ENCODE results near the gene TRMT61A. TPM values are rescaled to one million over a fixed set of nuclear protein-coding genes. Genes with fewer than 3 reads are reported as not detected.

TRMT61A gene
- total RNA-seq = 7.0 TPM

DNA sequence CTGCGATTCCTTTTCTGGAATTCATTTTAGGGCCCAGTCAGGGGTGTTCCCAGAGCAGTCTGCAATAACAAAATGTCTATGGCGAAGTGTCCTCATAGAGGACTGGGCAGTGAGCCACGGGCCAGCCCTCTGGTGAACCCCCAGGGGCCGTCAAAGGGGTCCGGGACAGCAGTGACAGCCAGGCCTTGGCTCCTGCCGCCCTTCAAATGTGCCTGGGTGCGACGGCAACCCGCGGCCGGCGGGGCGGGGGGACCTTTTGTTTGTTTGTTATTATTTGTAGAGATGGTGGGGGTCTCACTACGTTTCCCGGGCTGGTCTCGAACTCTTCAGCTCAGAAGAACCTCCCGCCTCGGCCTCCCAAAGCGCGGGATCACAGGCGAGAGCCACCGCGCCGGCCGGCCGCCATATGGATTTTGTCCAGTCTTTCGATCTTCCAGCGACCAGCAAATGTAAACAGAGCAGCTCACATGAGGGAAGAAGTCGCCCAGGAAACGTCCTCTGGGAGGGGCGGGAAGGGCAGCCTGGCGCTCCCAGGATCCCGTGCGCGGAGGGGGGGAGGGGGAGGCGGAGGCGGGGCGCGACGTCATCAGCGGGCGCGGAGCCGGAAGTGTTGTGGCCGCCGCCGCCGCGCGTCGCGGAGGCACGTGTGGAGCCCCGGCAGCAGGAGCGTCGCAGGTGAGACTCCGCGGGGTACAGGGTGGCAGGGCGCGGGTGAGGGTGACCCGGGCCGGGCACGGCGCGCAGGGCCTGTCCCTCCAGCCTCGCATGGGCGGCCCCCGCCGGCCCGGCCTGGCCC is at the start of gene TRMT61A:
TRMT61A (plus strand) TSS at position 610 of the 796 bp plus-strand sequence. CDS start 783 bp downstream, outside the sequence.
- peak; percentile 94 for DNase-seq

DNA sequence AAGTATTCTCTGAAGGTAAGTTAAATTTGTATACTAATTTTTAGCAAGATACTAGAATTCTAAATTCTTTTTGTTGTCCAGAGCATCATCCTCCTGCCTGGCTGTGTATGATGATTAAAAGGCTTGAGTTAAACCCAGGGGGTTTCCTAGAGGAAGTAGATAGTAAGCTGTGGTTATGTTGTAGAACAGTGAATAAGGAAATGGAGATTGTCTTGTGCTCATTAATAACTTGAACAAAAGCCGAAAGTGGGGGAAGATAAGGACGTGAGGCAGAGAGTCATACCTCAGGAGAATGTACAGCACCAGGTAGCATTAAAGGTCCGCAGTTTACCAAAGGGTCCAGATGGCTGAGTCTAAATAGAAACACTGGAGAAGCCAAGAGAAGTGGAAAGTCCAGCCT is 48.4 kb upstream of the TRMT61A start:
- DNase-seq = no peak

DNA sequence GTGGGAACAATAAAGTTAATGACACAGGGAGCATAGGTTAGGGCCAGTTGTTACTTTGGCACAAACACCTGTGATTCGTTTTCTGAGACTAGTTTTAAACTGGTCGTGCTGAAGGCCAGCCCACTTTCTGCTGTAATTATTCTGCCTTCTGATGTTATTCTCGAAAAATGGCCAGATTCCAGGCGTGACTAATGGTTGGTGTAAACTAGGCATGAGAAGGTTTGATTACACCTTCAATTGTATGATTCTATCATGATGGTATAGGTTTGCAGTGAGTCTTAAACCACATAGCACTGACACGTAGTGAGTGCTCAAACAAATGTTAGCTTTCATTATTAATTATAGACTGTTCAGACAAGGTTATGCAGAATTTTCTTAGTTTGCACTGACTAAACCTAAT is 45.4 kb upstream of the TRMT61A start:
- no peak for DNase-seq

DNA sequence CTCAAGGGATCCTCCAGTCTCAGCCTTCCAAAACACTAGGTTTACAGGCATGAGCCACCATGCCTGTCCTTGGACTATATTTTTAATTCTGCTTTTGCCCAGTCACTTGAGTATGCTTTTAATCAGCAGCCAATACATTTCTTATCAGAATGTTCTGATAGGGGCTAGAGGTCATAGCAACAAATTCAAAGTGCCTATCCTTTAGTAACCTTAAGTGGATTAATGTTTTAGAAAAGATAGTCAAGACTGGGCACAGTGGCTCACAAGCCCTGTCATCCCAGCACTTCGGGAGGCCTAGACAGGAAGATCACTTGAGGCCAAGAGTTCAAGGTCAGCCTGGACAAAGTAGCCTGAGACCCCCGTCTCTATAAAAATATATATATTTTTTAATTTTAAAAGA is 43.5 kb upstream of the TRMT61A start:
- DNase-seq = no peak

DNA sequence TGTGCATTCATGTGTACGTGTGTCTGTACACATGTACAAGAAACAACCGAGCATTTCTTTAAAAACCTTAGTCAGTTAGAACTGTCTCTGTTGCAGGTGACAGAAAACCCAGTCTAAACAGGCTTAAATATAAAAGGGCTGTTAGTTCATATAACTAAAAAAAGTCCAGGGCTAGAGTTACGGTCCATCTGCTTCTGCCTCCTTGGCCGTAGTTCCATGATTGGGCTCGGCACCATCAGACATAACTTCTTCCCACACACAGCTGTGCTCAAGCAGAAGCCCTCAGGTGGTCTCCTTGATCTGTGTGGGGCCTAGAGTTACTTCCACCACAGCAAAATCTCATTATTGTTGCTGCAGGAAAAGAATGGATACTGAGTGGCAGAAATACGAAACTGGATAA is 40.9 kb upstream of the TRMT61A start:
- peak; percentile 57 for DNase-seq

DNA sequence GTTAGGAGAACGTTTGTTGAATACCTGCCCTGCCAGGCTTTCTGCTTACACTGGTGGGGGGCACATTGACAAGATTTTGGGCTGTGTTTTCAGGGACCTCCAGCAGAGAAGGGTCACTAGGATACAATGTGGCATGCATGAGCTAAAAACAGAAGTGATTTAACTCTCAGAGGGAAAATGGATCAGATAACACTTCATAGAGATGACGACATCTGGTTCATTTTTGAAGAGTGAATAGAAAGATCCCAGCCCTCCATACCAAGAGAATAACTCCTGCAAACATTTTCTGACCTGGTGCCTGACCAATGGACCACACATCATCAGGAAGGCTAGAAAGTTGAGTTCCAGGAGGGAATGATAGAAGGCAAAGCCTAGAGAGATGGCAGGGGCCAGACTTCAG is 40.0 kb upstream of the TRMT61A start:
- DNase-seq = peak; percentile 37

DNA sequence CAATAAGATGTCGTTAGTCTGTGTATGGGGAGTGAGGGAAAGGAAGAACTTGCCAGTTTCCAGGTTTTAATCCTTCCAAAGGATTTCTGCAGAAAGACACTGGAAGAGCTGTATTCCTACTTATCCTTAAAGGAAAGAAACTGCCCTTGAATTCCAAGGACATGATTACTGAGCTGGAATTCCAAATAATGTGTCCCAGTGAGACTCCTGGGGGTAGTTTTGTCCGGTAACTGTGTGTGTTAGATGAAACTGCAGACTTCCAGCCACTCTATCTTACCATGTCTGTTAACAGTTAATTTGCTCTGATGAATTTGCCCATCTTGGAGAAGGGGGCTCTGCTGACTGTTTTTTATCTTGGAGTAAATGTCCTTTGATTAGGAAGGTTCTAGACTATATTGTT is 39.4 kb upstream of the TRMT61A start:
- no peak for DNase-seq

DNA sequence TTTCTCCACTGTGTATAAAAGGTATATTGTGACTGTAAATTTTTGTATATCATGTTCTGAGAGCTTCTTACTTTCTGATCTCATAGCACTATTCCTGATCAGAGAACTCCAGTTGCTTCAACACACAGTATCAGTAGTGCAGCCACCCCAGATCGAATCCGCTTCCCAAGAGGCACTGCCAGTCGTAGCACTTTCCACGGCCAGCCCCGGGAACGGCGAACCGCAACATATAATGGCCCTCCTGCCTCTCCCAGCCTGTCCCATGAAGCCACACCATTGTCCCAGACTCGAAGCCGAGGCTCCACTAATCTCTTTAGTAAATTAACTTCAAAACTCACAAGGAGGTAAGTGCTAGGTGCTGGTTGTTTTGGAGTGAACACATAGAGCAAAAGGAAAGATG is 37.3 kb upstream of the TRMT61A start:
- DNase-seq = no peak

DNA sequence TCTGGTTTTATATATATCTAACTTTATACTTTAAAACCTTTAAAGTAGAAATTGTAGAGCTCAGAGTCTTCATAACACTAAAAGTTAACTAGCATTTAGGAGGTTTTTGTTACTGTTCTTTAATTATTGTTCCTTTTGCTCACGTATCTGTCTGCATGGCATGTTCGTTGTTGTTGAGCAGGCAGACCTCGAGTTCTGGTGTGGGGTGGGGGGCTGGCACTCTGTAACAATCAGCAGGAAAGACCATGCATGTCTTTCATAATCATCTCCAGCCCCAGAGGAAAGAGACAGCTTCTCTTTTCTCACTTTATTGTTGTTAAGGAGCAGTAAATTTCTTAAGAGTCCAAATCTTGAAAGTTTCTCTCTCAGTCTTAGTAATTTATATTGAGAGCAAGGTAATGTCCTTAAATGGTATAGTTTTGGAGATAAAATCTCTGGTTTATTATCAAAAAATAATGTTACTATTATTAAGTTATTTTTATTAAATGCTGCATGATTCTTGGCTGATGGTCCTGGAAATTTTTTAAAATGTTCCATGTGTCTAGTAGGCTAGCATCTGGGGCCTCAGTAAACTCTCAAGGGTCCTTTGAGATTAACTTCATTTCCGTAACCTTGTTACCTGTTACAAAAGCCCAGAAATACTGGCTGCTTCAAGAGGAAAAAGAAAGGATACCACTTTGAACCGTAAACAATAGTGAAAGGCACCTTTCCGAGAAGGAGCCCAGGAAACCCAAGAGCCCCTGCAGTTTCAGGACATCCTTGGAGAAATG is 36.7 kb upstream of the TRMT61A start:
- no peak for DNase-seq

DNA sequence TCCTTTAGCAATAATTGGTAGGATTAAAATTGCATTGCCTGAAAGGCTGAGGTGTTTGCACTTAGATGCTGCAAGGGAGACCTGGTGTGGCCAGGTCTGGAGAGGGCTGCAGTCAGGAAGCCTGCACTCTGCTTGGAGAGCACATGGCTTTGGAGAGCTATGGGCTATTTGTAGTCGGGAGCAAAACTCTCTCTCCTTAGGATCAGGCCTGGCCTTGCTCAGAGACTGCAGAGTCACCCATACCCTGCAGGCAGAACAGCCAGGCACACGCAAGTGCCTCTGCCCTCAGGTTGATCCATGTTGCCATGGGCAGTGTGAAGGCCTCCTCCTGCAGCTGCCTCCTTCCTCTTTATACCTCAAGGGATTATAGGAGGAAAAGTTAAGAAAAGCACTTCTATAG is 33.1 kb upstream of the TRMT61A start:
- no peak for DNase-seq

DNA sequence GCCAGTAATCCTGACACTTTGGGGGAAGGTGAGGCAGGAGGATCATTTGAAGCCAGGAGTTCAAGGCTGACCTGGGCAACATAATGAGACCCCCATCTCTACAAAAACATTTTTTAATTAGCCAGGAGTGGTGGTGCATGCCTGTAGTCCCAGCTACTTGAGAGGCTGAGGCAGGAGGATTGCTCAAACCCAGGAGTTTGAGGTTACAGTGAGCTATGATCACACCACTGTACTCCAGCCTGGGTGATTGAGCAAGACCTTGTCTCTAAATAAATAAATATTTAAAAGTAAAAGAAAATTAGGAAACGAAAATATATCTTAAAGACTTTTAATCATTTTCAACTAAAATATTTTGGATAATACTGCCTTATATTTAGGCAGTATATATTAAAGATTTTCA is 32.2 kb upstream of the TRMT61A start:
- DNase-seq = no peak

DNA sequence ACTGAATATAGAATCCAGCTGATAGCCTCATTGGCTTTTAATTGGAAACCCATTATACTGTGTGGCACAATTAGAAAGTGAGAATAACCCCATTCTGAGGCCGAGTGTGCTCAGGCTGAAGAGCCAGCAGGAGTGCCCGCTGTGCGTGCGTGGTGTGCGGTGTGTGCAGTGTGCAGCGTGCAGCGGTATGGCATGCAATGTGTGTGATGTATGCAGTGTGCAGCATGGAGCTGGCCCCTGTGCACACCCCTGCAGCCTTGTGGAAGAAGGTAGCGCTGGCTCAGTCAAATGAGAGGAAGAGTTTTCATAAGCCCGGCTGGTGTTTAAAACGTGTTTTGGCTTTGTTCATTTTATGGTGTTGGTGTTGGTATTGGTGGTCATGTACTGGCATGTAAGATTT is 29.3 kb upstream of the TRMT61A start:
- no peak for DNase-seq

DNA sequence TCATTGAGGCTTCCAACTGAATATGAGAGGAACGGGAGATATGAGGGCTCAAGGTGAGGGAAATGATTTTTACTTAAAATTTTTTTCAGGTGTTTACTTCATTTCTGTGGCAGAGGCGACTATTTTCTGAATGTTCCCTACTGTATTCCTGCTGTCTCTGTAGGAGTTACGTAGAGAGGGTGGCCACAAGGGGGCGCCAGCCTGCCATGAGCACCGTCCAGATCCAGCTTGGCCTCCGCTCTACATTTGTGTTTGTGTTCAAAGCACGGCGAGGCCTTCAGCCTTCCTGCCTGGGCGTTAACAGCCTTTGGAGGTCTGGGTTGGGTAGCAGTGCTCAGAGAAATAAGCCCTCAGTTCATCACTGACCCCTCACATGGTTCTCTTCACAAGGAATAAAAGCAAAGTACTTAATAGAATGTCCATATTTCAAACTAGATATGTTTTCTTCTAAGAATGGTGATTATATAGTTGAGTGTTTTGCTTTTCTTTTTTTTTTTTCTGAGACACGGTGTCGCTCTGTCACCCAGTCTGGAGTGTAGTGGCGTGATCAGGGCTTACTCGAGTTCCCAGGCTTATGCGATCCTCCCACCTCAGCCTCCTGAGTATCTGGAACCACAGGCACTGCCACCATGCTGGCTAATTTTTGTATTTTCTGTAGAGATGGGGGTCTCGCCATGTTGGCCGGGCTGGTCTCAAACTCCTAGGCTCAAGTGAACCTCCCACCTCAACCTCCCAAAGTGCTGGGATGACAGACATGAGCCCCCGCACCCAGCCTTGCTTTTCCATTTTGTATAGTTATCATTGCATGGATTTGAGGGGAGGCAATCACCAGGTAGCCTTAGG is 28.6 kb upstream of the TRMT61A start:
- peak; percentile 95 for DNase-seq

DNA sequence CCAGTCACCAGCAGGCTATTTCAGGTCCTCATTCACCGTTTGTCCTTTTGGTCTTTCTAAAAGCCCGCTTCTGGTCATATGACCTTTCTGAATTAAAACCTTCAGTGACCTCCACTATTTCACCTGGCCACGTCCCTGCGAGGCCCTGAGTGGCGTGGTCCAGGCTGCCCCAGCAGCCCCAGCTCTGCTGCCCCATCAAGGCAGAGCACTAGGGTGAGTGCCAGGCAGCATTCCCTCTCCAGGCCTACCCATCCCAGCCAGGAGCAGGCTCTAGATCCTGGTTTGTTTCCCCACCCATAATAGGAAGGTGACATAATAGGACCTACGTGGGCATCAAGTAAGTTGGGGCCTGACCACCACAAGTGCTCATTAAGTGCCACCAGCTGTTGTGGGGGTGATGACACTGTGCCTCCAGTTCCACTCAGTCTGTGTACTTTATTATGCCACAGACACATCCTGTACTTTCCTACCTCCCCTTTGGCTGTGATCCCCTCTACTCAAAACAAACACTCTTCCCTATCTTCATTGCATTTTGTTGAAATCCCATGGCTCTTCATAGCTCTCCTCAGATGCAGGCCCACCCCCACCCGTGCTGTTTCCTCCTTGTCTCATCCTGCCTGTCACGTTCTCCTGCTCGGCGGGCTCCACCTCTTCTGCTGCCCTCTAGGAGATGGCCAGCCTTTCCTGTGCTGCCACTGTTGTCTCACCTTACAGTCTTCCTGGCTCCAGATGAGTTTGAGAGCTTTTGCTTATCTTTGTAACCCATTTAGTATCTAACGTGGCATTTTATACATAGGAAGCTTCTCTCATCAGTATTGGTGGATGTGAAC is 27.7 kb upstream of the TRMT61A start:
- DNase-seq = no peak

DNA sequence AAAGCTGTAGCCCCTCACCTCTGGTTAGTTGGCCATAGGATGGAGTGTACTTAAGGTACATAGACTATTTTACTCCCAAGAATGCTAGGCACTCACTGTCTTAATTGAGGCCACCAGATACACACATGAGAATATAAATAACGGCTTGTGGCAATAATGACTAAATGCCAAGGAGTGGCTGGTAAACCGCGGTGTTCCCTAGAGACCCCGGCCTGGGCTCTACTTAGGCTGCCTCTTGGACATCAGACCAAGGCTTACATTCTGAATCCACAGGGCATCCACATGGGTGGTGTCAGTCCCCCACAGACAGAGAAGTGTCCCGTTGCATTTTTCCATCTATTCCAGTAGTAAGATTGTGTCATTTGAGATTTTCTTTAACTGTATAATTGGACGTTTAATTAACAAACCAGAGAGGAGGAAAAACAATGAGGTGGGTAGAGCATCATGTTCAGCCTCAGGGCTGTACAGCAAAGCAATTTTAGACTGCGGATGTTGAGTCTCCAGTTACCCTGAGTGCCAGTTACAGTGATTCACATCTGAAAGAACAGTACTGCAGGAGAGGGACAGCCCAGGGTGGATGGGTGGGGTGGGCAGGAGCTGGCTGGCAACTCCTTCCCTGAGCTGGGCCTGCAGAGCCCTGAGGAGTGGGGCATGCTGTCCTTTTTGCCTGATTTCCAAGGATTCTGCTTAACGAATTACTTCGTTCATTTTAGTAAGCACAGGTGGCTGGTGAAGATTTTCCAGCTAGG is 26.9 kb upstream of the TRMT61A start:
- no peak for DNase-seq

DNA sequence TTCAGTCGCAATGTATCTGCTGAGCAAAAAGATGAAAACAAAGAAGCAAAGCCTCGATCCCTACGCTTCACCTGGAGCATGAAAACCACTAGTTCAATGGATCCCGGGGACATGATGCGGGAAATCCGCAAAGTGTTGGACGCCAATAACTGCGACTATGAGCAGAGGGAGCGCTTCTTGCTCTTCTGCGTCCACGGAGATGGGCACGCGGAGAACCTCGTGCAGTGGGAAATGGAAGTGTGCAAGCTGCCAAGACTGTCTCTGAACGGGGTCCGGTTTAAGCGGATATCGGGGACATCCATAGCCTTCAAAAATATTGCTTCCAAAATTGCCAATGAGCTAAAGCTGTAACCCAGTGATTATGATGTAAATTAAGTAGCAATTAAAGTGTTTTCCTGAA is 26.1 kb upstream of the TRMT61A start:
- DNase-seq = no peak

DNA sequence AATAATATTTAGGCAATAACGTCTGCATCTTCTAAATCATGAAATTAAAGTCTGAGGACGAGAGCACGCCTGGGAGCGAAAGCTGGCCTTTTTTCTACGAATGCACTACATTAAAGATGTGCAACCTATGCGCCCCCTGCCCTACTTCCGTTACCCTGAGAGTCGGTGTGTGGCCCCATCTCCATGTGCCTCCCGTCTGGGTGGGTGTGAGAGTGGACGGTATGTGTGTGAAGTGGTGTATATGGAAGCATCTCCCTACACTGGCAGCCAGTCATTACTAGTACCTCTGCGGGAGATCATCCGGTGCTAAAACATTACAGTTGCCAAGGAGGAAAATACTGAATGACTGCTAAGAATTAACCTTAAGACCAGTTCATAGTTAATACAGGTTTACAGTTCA is 25.7 kb upstream of the TRMT61A start:
- DNase-seq = no peak

DNA sequence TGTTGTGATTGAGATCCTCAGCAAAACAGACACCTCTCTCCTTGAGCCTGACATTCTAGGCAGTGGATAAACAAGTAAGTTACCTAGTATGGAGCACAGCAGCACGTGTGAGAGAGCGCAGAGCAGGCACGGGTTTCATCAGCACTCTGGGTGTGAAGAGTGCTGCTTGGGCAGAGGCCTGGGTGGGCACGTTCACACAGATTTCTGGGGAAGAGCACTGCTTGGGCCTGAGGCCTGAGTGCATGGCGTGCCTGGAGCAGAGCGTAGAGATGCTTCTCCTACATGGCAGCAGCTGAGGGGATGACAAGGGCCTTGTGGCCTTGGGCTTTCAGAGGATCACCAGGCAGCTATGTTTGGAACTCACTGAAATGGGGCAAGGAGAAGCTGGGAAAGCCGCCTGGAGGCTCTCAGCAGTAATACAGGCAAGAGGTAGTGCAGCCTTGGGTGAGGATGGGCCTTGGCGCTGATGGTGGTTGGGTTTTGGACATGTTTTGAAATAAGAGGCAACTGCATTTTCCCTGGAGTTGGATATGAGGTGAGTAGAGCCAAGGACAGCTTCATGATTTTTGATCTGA is 23.9 kb upstream of the TRMT61A start:
- DNase-seq = no peak

DNA sequence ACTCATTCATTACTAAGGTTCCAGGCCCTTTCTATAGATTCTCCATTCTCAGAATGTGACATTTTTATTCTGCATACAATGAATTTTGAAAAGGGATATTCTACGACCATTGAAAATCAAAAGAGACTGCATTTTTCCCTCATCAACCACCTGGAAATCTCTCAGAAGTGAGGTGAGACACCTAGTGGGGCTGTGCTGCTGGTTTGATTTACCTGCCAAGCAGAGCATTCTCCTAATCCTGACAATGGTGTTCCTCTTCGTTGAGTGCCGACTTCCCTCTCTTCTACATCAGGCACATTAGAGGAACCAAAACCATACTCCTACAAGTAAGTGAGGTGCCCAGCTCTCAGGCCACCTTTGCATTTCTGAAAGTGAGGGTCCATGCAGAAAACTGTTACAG is 21.2 kb upstream of the TRMT61A start:
- DNase-seq = no peak

DNA sequence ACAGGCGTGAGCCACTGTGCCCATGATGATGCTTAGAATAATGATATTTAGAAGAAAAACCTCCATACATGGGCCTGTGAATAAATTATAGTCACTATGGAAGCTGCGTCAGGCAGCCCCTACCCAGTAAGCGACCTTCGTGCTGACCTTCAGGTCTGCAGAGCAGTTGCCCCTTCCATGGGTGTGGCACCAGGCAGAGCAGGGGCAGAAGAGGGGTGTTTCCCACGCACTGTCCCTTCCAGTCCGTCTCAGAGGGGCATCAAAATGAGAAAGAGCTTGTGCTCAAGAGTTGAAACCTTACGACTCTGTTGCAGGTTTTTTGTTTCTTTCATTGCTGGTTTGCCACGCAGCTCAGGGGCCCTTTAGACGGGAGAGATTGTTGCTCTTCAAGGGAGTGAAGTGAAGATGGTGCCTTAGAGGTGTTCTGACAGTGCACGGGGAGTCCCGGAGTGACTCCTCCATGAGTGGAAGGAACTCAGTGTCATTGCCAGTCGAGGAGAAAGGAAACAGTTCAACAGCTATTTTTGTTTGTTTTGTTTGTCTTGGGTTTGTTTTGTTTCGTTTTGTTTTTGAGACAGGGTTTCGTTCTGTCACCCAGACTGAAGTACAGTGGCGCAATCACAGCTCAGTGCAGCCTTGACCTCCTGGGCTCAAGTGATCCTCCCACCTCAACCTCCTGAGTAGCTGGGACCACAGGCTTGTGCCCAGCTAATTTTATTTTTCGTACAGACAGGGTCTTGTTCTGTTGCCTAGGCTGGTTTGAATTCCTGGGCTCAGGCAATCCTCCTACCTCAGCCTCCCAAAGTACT is 20.3 kb upstream of the TRMT61A start:
- no peak for DNase-seq
